Neutrophil (primary cell): ENCODE measurements around the gene BICDL2.
"Not testable (repeated sequence)": the region's sequence is repeated elsewhere in the genome, so short reads cannot be mapped to it uniquely, and the experiment has no call there.

Experiments
- H3K27ac ChIP-seq: fragments of 200-600 bp; sonication (generic); 2 replicates; pipeline ENCODE4 v1.5.1; 2016; ENCODE audit warnings: mild to moderate bottlenecking, moderate library complexity
- H3K27me3 ChIP-seq: fragments of 200-600 bp; sonication (generic); 2 replicates; pipeline ENCODE4 v1.6.0; 2016; ENCODE audit warnings: mild to moderate bottlenecking
- H3K36me3 ChIP-seq: fragments of 200-600 bp; sonication (generic); 2 replicates; pipeline ENCODE4 v1.5.1; 2017
- H3K4me1 ChIP-seq, 2 experiments: fragments of 200-600 bp in 1 of 2; sonication (generic) in 1 of 2; 1 replicate in 1 of 2; 2 replicates in 1 of 2; pipeline versions ENCODE4 v1.5.1 to v1.6.1; 2013 to 2016; ENCODE audit warnings: low read depth in 1 of 2, low read length in 1 of 2, mild to moderate bottlenecking in 1 of 2, moderate library complexity in 1 of 2; ENCODE audit not compliant: control insufficient read depth in 1 of 2, insufficient read depth in 1 of 2
- H3K4me3 ChIP-seq, 2 experiments: fragments of 200-600 bp in 1 of 2; sonication (generic) in 1 of 2; 1 replicate in 1 of 2; 2 replicates in 1 of 2; pipeline ENCODE4 v1.5.1; 2013 to 2016; ENCODE audit warnings: low read depth in 1 of 2, low read length in 1 of 2, mild to moderate bottlenecking in 1 of 2, moderate library complexity in 1 of 2
- H3K9me3 ChIP-seq: fragments of 200-600 bp; sonication (generic); 2 replicates; pipeline ENCODE4 v1.5.1; 2016
- TF ChIP-seq, protein P1 (sequence below): fragments of 200-600 bp; sonication (generic); IDR thresholded peaks from 2 replicates; pipeline ENCODE4 v1.5.1; 2016; ENCODE audit warnings: antibody characterized with exemption

The BICDL2 gene, protein sequence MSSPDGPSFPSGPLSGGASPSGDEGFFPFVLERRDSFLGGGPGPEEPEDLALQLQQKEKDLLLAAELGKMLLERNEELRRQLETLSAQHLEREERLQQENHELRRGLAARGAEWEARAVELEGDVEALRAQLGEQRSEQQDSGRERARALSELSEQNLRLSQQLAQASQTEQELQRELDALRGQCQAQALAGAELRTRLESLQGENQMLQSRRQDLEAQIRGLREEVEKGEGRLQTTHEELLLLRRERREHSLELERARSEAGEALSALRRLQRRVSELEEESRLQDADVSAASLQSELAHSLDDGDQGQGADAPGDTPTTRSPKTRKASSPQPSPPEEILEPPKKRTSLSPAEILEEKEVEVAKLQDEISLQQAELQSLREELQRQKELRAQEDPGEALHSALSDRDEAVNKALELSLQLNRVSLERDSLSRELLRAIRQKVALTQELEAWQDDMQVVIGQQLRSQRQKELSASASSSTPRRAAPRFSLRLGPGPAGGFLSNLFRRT

GRCh38 chr16:3036726-3037315, at the start of gene BICDL2:
Gene BICDL2, minus strand, starts transcription at chr16:3036944. Its CDS starts 1,448 bp downstream, at chr16:3035496.
- Histone ChIP-seq H3K36me3 (peaks cover 11% of the 10 kb centered on the region), H3K4me1 (peaks cover 53 to 62% of the 10 kb centered on the region in 2 experiments), H3K27me3 (peaks cover 91% of the 10 kb centered on the region), H3K4me3 (peak within 1 kb of the TSS; percentile 54 to 69), H3K9me3 (no peaks in the 10 kb centered on the region), H3K27ac (peak within 1 kb of the TSS; percentile 18)
- TF ChIP-seq, protein P1, sequence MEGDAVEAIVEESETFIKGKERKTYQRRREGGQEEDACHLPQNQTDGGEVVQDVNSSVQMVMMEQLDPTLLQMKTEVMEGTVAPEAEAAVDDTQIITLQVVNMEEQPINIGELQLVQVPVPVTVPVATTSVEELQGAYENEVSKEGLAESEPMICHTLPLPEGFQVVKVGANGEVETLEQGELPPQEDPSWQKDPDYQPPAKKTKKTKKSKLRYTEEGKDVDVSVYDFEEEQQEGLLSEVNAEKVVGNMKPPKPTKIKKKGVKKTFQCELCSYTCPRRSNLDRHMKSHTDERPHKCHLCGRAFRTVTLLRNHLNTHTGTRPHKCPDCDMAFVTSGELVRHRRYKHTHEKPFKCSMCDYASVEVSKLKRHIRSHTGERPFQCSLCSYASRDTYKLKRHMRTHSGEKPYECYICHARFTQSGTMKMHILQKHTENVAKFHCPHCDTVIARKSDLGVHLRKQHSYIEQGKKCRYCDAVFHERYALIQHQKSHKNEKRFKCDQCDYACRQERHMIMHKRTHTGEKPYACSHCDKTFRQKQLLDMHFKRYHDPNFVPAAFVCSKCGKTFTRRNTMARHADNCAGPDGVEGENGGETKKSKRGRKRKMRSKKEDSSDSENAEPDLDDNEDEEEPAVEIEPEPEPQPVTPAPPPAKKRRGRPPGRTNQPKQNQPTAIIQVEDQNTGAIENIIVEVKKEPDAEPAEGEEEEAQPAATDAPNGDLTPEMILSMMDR, result no peak

DNA sequence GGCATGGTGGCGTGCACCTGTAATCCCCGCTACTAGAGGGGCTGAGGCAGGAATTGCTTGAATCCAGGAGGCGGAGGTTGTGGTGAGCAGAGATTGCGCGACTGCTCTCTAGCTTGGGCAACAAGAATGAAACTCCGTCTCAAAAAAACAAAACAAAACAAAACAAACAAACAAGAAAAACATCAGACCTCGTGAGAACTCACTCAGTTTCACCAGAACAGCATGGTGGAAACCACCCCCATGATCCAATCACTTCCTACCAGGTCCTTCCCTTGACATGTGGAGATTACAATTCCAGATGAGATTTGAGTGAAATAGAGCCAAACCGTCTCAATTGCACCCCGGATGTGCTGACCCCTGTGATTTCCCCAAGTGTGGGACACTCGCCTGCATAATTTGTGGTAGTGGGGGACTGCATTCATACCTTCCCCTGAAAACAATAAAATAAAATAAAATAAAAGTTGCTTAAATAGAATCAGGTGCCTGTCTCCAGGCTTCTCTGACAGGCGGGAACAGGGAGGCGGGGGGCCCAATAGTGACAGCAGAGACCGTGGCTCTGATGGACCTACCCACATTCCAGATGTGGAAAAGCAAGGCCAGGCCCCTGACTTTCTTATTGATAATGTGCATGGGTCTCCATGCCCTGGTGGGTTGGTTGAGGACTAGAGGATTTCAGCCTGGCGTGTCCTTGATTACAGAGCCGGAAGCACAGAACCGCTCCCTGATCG, 49.3 kb upstream of the BICDL2 start:
- TF ChIP-seq, protein P1, result no peak
- Histone ChIP-seq H3K4me1 (peaks cover 36 to 40% of the 10 kb centered on the region in 2 experiments), H3K27ac (peak overlapping the region; percentile 82), H3K27me3 (no peaks in the 10 kb centered on the region), H3K9me3 (no peaks in the 10 kb centered on the region), H3K36me3 (peaks cover 3% of the 10 kb centered on the region), H3K4me3 (peak overlapping the region; percentile 58 to 74)

DNA sequence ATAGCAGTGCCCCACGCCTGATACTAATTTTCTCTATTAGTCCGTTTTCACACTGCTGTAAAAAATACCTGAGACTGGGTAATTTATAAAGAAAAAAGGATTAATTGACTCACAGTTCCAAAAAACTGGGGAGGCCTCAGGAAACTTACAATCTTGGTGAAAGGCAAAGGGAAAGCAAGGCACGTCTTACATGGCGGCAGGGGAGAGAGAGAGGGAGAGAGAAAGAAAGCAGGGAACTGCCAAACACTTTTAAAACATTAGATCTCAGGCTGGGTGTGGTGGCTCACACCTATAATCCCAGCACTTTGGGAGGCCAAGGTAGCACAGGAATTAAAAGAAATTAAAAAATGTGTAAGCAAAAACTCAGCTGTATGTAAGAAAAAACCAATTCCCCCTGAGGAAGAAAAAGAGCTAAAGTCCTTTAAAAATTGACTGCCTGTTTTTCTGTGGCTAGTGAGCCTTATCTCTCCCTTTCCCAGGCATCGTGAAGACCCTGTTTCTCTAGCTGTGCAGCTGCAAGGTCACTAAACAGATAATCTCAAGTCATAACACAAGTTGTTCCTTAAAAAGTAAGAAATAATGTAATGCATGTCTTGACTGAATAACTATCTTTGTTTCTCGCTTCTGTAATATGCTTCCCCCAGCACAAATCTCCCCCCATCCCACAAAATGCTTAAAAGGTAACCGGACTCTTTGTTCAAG, 48.4 kb upstream of the BICDL2 start:
- Histone ChIP-seq H3K4me1 (peaks cover 35 to 38% of the 10 kb centered on the region in 2 experiments), H3K27ac (peak overlapping the region; percentile 82), H3K9me3 (no peaks in the 10 kb centered on the region), H3K36me3 (peaks cover 10% of the 10 kb centered on the region), H3K27me3 (no peaks in the 10 kb centered on the region), H3K4me3 (peak overlapping the region; percentile 58 to 74)
- TF ChIP-seq, protein P1, result no peak

DNA sequence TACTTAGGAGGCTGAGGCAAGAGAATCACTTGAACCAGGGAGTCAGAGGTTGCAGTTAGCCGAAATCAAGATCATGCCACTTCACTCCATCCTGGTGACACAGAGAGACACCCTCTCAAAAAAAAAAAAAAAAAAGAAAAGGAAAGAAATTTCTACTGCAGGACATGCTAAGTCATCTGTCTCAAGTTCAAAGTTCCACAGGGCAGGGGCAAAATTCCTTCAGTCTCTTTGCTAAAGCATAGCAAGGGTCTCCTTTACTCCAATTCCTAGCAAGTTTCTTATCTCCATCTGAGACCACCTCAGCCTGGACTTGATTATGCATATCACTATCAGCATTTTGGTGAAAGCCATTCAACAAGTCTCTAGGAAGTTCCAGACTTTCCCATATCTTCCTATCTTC, 47.7 kb upstream of the BICDL2 start:
- peaks cover 15% of the 10 kb centered on the region for H3K36me3 ChIP-seq
- H3K27me3 ChIP-seq, result no peaks in the 10 kb centered on the region
- TF ChIP-seq, protein P1, result no peak
- H3K9me3 ChIP-seq, result no peaks in the 10 kb centered on the region
- peak overlapping the region; percentile 82 for H3K27ac ChIP-seq
- H3K4me3 ChIP-seq, result peak overlapping the region in 1 of 2 experiments; percentile 74
- H3K4me1 ChIP-seq, result peaks cover 35 to 38% of the 10 kb centered on the region in 2 experiments

DNA sequence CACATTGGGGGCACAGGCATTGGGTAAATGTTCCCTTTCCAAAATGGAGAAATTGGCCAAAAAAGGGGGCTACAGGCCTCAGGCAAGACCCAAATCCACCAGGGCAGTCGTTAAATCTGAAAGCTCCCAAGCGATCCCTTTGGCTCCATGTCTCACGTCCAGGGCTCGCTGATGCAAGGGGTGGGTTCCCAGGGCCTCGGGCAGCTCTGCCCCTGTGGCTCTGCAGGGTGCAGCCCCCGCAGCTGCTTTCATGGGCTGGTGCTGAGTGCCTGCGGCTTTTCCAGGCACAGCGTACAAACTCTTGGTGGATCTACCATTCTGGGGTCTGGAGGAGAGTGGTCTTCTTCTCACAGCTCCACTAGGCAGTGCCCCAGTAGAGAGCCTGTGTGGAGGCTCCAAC, 46.7 kb upstream of the BICDL2 start:
- Histone ChIP-seq H3K36me3 (peaks cover 19% of the 10 kb centered on the region), H3K4me1 (peaks cover 35 to 38% of the 10 kb centered on the region in 2 experiments)
- H3K27me3 ChIP-seq, H3K4me3 ChIP-seq, H3K27ac ChIP-seq, H3K9me3 ChIP-seq: not testable (repeated sequence)

DNA sequence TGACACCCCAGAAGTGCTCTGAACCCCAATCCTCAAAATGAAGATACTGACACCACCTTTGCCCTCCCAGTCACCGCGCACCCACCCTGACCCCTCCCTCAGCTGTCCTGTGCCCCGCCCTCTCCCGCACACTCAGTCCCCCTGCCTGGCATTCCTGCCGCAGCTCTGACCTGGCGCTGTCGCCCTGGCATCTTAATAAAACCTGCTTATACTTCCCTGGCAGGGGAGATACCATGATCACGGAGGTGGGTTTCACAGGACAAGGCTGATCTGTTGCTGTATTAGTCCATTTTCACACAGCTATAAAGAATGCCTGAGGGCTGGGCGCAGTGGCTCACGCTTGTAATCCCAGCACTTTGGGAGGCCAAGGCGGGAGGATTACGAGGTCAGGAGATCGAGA, 45.2 kb upstream of the BICDL2 start:
- not testable (repeated sequence) for H3K9me3 ChIP-seq, H3K27me3 ChIP-seq, H3K4me3 ChIP-seq, H3K27ac ChIP-seq
- Histone ChIP-seq H3K4me1 (peaks cover 24 to 28% of the 10 kb centered on the region in 2 experiments), H3K36me3 (peaks cover 33% of the 10 kb centered on the region)
